Right atrium auricular region (tissue), 2 donors: Measurements from ENCODE around the gene CACUL1. TPM values are rescaled to one million over a fixed set of nuclear protein-coding genes. Genes with fewer than 3 reads are reported as not detected.
"Not testable (repeated sequence)": the region's sequence is repeated elsewhere in the genome, so short reads cannot be mapped to it uniquely, and the experiment has no call there.

Source experiments
- DNase-seq: peaks from one replicate; pipeline ENCODE4 v3.0.0-alpha.2; 2019; ENCODE audit warnings: low spot score
- H3K27ac ChIP-seq, 2 donors: fragments of 200-600 bp; sonication (generic); 1 replicate in 1 of 2; 2 replicates in 1 of 2; pipeline ENCODE4 v1.5.1; 2016 to 2019
- H3K27me3 ChIP-seq, 2 donors: fragments of 200-600 bp; sonication (generic); one replicate each; pipeline versions ENCODE4 v1.5.1 to v1.6.0; 2017 to 2019
- H3K36me3 ChIP-seq: fragments of 200-600 bp; sonication (generic); one replicate; pipeline ENCODE4 v1.5.1; 2016
- H3K4me1 ChIP-seq, 2 donors: fragments of 200-600 bp; sonication (generic); one replicate each; pipeline versions ENCODE4 v1.5.1 to v1.6.0; 2017 to 2019
- H3K4me3 ChIP-seq, 2 donors: fragments of 200-600 bp; sonication (generic); 1 replicate in 1 of 2; 2 replicates in 1 of 2; pipeline ENCODE4 v1.5.1; 2017 to 2019; ENCODE audit warnings: mild to moderate bottlenecking in 1 of 2, moderate library complexity in 1 of 2
- H3K9me3 ChIP-seq, 2 donors: fragments of 200-600 bp; sonication (generic); one replicate each; pipeline ENCODE4 v1.5.1; 2019
- total RNA-seq, 2 donors: library from RNA; depleted of rRNA; stranded (reverse); fragments of >200 nt; gene quantifications; one replicate each; pipeline ENCODE4 v1.1.0, GENCODE V29; 2016
- TF ChIP-seq, protein P1 (sequence below), 2 donors: fragments of 200-600 bp; sonication (generic); IDR thresholded peaks; one replicate each; pipeline ENCODE4 v1.5.1; 2019; ENCODE audit warnings: antibody characterized with exemption in 2 of 2

The CACUL1 gene
- total RNA-seq, 2 donors from 2014 or later = 17.2 to 17.5 TPM

DNA sequence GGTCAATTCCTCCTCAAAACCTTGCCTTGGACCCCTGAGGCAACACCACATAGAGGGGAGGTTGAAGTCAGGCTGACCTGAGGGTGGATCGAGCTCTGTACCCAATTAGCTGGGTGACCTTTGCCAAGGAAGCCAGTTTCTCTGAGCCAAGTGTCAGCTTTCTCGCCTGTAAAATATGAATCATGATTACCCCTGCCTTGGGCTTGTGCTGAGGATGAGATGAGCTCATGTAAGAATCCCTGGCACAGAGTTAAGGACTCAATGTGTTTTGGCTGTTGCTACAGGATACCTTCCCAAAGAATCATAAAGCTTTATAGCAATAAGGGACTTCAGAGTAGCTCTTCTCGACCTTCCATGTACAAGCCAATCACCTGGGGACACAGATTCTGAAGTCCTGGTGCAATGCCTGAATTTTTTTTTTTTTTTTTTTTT, 43.5 kb upstream of the CACUL1 start:
- H3K4me1 ChIP-seq = no peaks in the 10 kb centered on the region
- peaks cover 0 to 5% of the 10 kb centered on the region in 2 donors for H3K9me3 ChIP-seq
- no peaks in the 10 kb centered on the region for H3K36me3 ChIP-seq
- DNase-seq = no peak
- TF ChIP-seq, protein P1, sequence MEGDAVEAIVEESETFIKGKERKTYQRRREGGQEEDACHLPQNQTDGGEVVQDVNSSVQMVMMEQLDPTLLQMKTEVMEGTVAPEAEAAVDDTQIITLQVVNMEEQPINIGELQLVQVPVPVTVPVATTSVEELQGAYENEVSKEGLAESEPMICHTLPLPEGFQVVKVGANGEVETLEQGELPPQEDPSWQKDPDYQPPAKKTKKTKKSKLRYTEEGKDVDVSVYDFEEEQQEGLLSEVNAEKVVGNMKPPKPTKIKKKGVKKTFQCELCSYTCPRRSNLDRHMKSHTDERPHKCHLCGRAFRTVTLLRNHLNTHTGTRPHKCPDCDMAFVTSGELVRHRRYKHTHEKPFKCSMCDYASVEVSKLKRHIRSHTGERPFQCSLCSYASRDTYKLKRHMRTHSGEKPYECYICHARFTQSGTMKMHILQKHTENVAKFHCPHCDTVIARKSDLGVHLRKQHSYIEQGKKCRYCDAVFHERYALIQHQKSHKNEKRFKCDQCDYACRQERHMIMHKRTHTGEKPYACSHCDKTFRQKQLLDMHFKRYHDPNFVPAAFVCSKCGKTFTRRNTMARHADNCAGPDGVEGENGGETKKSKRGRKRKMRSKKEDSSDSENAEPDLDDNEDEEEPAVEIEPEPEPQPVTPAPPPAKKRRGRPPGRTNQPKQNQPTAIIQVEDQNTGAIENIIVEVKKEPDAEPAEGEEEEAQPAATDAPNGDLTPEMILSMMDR (IDR thresholded peaks at IDR 0.05) = no peak
- H3K27me3 ChIP-seq = no peaks in the 10 kb centered on the region
- H3K27ac ChIP-seq = no peak overlapping the region
- no peak overlapping the region for H3K4me3 ChIP-seq

DNA sequence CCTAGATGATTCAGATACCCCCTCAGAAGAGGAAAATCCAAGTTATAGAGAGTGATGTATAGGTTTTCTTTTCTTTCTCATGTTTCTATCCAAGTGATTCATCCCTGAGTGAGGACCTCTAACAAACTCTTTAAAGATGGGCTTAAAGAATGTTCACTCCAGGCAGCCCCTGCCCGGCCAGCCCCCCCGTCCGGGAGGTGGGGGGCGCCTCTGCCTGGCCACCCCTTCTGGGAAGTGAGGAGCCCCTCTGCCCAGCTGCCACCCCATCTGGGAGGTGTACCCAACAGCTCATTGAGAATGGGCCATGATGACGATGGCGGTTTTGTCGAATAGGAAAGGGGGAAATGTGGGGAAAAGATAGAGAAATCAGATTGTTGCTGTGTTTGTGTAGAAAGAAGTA, 40.2 kb upstream of the CACUL1 start:
- not testable (repeated sequence) for H3K27me3 ChIP-seq, H3K36me3 ChIP-seq, H3K4me1 ChIP-seq, H3K27ac ChIP-seq, H3K9me3 ChIP-seq, DNase-seq, H3K4me3 ChIP-seq

DNA sequence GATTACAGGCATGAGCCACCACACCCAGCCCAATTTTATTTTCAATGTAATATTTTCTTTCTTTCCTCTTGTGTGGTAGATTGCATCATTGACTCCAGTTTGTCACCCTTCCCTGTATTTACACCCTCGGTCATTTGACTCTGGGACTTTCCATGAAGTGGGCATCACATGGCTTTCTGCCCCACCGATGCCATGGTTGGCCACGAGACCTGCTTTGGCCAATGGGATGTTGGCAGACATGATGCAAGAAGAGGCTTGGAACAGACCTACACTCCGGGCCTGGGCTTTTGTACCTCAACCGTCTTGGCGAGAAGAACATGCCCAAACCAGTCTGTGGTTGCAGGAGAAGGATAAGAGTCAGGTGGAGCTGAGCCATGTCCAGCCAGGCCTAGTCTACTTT, 38.8 kb upstream of the CACUL1 start:
- DNase-seq = peak; percentile 77
- TF ChIP-seq, protein P1 (IDR thresholded peaks at IDR 0.05) = no peak
- Histone ChIP-seq H3K9me3 (peaks cover 0 to 5% of the 10 kb centered on the region in 2 donors), H3K4me3 (no peak overlapping the region), H3K27me3 (no peaks in the 10 kb centered on the region), H3K4me1 (no peaks in the 10 kb centered on the region), H3K36me3 (no peaks in the 10 kb centered on the region), H3K27ac (no peak overlapping the region)

DNA sequence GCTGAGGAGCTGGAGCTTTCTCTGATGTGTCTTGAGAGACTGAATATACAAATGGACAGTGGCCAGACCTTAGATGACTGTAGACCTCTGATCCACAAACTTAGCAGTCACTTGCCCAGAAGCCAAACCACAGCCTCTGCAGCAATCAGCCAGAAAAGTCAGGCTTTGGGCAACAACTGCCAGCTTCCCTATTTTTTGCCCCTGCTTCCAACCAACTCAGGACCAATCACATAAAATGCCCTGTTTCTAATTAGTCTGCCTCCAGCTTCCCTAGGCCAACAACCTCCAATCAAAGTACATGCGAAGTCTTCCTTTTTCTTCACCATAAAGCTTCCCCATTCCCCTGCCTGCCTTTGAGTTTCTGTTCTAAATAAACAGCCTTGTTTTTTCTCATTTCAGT, 37.8 kb upstream of the CACUL1 start:
- DNase-seq = peak; percentile 62
- Histone ChIP-seq H3K27ac (no peak overlapping the region), H3K36me3 (no peaks in the 10 kb centered on the region), H3K27me3 (no peaks in the 10 kb centered on the region), H3K4me1 (no peaks in the 10 kb centered on the region), H3K4me3 (no peak overlapping the region), H3K9me3 (peaks cover 0 to 5% of the 10 kb centered on the region in 2 donors)
- TF ChIP-seq, protein P1 (IDR thresholded peaks at IDR 0.05) = no peak

DNA sequence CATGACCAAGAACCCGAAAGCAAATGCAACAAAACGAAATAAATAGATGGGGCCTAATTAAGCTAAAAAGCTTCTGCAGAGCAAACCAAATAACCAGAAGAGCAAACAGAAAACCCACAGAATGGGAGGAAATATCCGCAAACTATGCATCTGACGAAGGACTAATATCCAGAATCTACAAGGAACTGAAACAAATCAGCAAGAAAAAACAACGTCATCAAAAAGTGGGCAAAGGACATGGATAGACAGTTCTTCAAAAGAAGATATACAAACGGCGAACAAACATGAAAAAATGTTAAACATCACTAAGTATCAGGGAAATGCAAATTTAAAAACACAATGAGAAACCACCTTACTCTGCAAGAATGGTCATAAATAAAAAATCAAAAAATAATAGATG, 35.3 kb upstream of the CACUL1 start:
- TF ChIP-seq, protein P1 (IDR thresholded peaks at IDR 0.05) = no peak
- no peak overlapping the region for H3K4me3 ChIP-seq
- no peak for DNase-seq
- no peaks in the 10 kb centered on the region for H3K4me1 ChIP-seq
- H3K27me3 ChIP-seq = no peaks in the 10 kb centered on the region
- H3K27ac ChIP-seq = no peak overlapping the region
- H3K36me3 ChIP-seq = no peaks in the 10 kb centered on the region
- no peaks in the 10 kb centered on the region for H3K9me3 ChIP-seq

DNA sequence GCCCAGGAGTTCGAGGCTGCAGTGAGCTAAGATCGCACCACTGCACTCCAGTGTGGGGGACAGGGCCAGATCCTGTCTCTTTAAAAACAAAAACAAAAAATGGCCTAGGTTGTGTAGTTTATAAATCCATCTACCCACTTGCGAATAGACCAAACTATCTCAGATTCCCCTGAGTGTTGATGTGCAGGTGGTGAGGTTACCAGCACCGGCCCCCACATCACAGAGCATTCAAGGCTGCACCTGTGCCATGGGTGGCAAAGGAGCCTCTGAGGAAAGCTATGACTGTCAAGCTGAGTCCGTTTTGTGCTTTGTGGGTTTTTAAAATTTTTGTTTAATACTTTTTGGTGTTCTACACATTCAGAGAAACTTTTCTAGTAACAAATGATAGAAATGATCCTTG, 30.8 kb upstream of the CACUL1 start:
- Histone ChIP-seq H3K27ac (no peak overlapping the region), H3K4me1 (no peaks in the 10 kb centered on the region), H3K36me3 (no peaks in the 10 kb centered on the region), H3K4me3 (no peak overlapping the region), H3K9me3 (no peaks in the 10 kb centered on the region), H3K27me3 (no peaks in the 10 kb centered on the region)
- DNase-seq = no peak
- TF ChIP-seq, protein P1 (IDR thresholded peaks at IDR 0.05) = no peak
